HepG2 (cell line): ENCODE results near the gene API5. TPM values are rescaled to one million over a fixed set of nuclear protein-coding genes. Genes with fewer than 3 reads are reported as not detected.
A peak's percentile ranks its signal among the peaks of the same experiment; 100 is the strongest.

Experiments
- HMG20B ChIP-seq: conservative IDR thresholded peaks from 2 replicates; pipeline ENCODE4 v1.6.1; 2016; ENCODE audit warnings: missing genetic modification reagents, missing compliant biosample characterization
- HNRNPUL1 ChIP-seq: fragments of 200-400 bp; formaldehyde crosslinking; IDR thresholded peaks from 2 replicates; pipeline ENCODE4 v1.6.1; 2017; ENCODE audit warnings: low read depth, mild to moderate bottlenecking, low read length, moderate library complexity
- ISX ChIP-seq: sonication (generic); formaldehyde crosslinking; conservative IDR thresholded peaks from 2 replicates; pipeline ENCODE4 v1.5.0; 2020; ENCODE audit warnings: missing genetic modification reagents
- MEIS1 ChIP-seq: sonication (generic); formaldehyde crosslinking; IDR thresholded peaks from 2 replicates; pipeline ENCODE4 v1.9.0; 2021; ENCODE audit warnings: mild to moderate bottlenecking, missing genetic modification reagents, moderate library complexity, borderline replicate concordance
- MTF2 ChIP-seq: sonication (generic); formaldehyde crosslinking; IDR thresholded peaks from 2 replicates; pipeline ENCODE4 v1.5.0; 2020; ENCODE audit warnings: missing genetic modification reagents, borderline replicate concordance
- MXI1 ChIP-seq: IDR thresholded peaks from 3 replicates; pipeline ENCODE4 v1.6.1; 2012; ENCODE audit warnings: low read depth, low read length, inconsistent platforms, borderline replicate concordance
- NFKBIZ ChIP-seq: IDR thresholded peaks from 2 replicates; pipeline ENCODE4 v1.6.1; 2018; ENCODE audit warnings: missing genetic modification reagents, missing compliant biosample characterization
- RCOR2 ChIP-seq: IDR thresholded peaks from 2 replicates; pipeline ENCODE4 v1.6.1; 2016; ENCODE audit warnings: missing biosample characterization, missing genetic modification reagents
- RXRB ChIP-seq: IDR thresholded peaks from 2 replicates; pipeline ENCODE4 v1.6.1; 2016; ENCODE audit warnings: borderline replicate concordance, missing genetic modification reagents, missing compliant biosample characterization
- SRY ChIP-seq: sonication (generic); formaldehyde crosslinking; IDR thresholded peaks from 2 replicates; pipeline ENCODE4 v1.8.0; 2022; ENCODE audit warnings: mild to moderate bottlenecking, missing genetic modification reagents
- YY1 ChIP-seq: IDR thresholded peaks from 2 replicates; pipeline ENCODE4 v1.6.1; 2011; ENCODE audit warnings: low read length, low read depth, moderate library complexity, mild to moderate bottlenecking; ENCODE audit not compliant: insufficient read depth, insufficient replicate concordance
- ZFP36L1 ChIP-seq: sonication (generic); formaldehyde crosslinking; IDR thresholded peaks from 2 replicates; pipeline ENCODE4 v1.8.0; 2022; ENCODE audit warnings: mild to moderate bottlenecking, missing genetic modification reagents, moderate library complexity
- ZFP41 ChIP-seq: sonication (generic); formaldehyde crosslinking; IDR thresholded peaks from 2 replicates; pipeline ENCODE4 v1.4.0; 2020; ENCODE audit warnings: mild to moderate bottlenecking, missing genetic modification reagents, borderline replicate concordance
- ZNF230 ChIP-seq: sonication (generic); formaldehyde crosslinking; IDR thresholded peaks from 2 replicates; pipeline ENCODE4 v1.4.0; 2020; ENCODE audit warnings: mild to moderate bottlenecking, missing genetic modification reagents
- ZNF274 ChIP-seq: sonication (generic); formaldehyde crosslinking; IDR thresholded peaks from 2 replicates; pipeline ENCODE4 v1.5.1; 2020; ENCODE audit warnings: mild to moderate bottlenecking, missing genetic modification reagents
- ZNF335 ChIP-seq: sonication (generic); formaldehyde crosslinking; IDR thresholded peaks from 2 replicates; pipeline ENCODE4 v1.4.0; 2020; ENCODE audit warnings: missing genetic modification reagents
- ZNF607 ChIP-seq: sonication (generic); formaldehyde crosslinking; IDR thresholded peaks from 2 replicates; pipeline ENCODE4 v1.5.1; 2020; ENCODE audit warnings: missing genetic modification reagents, mild to moderate bottlenecking, borderline replicate concordance
- ZNF616 ChIP-seq: sonication (generic); formaldehyde crosslinking; IDR thresholded peaks from 2 replicates; pipeline ENCODE4 v1.5.0; 2020; ENCODE audit warnings: low read depth, mild to moderate bottlenecking, missing genetic modification reagents
- ZNF629 ChIP-seq: sonication (generic); formaldehyde crosslinking; conservative IDR thresholded peaks from 2 replicates; pipeline ENCODE4 v1.5.0; 2020; ENCODE audit warnings: missing genetic modification reagents
- polyA plus RNA-seq, 8 experiments: library from polyadenylated mRNA; depleted of rRNA in 3 of 8; stranded (reverse) in 7 of 8; unstranded in 1 of 8; fragments of >200 nt; fragmentation: Illumina TruSeq in 4 of 8; extraction: Trizol in 4 of 8; gene quantifications; 2 replicates each; pipeline versions ENCODE4 v1.2.1 to v1.2.3, GENCODE V29; 2011 to 2016; ENCODE audit warnings: low read depth in 4 of 8, missing spikeins in 1 of 8, mixed read lengths in 1 of 8; ENCODE audit not compliant: insufficient read depth in 1 of 8
- total RNA-seq, 5 experiments: library from RNA; depleted of rRNA; stranded (reverse); fragments of >200 nt; fragmentation: Illumina TruSeq; extraction: Trizol; gene quantifications; 2 replicates each; pipeline ENCODE4 v1.2.3, GENCODE V29; 2016; ENCODE audit warnings: low read depth in 1 of 5
- TF ChIP-seq, protein P1 (sequence below): sonication (generic); formaldehyde crosslinking; IDR thresholded peaks from 2 replicates; pipeline ENCODE4 v1.5.0; 2020; ENCODE audit warnings: mild to moderate bottlenecking, missing genetic modification reagents, moderate library complexity
- TF ChIP-seq, protein P2 (sequence below): sonication (generic); formaldehyde crosslinking; IDR thresholded peaks from 2 replicates; pipeline ENCODE4 v1.4.0; 2020; ENCODE audit warnings: mild to moderate bottlenecking, missing genetic modification reagents
- TF ChIP-seq, protein P3 (sequence below), 2 experiments: sonication (generic) in 1 of 2; formaldehyde crosslinking in 1 of 2; IDR thresholded peaks; 2 replicates each; pipeline versions ENCODE4 v1.4.0 to v1.6.1; 2018 to 2020; ENCODE audit warnings: missing genetic modification reagents in 2 of 2, borderline replicate concordance in 1 of 2, low read depth in 1 of 2, mild to moderate bottlenecking in 1 of 2, missing biosample characterization in 1 of 2
- TF ChIP-seq, protein P4 (sequence below): IDR thresholded peaks from 2 replicates; pipeline ENCODE4 v1.6.1; 2016; ENCODE audit warnings: missing compliant biosample characterization, missing genetic modification reagents, borderline replicate concordance

The API5 gene
- total and polyA plus RNA-seq, 2 of the 13 experiments (the other 11 are each of a cell fraction or from before 2014, with no cell fraction given), result 21.6 to 59.0 TPM

DNA sequence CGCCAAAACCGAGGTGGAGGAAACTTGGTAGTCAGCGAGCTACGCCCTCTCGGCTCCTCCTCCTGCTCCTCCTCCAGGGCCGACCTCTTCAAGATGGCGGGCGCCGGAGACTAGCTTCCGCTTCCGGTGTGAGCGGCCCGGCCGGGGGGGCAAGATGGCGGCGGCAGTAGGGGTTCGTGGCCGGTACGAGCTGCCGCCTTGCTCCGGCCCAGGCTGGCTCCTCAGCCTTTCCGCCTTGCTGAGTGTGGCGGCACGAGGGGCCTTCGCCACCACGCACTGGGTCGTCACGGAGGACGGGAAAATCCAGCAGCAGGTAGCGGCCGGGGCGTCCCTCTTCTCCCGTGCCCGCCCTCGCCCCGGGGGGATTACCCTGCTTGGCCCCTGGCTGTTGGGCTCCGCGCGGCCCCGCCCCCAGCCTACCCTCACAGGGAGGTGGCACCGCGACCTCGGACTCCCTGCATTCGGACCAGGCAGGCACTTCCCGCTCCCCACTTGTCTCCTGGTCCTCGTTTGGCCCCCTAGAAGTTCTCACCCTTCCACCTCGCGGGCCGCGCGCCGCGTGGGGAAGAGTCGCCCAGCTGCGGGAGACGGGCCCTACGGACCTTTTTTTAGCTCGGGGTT lies 47.1 kb downstream of the API5 start, which contains the start of gene TTC17 (continued):
- TF ChIP-seq, protein P1, sequence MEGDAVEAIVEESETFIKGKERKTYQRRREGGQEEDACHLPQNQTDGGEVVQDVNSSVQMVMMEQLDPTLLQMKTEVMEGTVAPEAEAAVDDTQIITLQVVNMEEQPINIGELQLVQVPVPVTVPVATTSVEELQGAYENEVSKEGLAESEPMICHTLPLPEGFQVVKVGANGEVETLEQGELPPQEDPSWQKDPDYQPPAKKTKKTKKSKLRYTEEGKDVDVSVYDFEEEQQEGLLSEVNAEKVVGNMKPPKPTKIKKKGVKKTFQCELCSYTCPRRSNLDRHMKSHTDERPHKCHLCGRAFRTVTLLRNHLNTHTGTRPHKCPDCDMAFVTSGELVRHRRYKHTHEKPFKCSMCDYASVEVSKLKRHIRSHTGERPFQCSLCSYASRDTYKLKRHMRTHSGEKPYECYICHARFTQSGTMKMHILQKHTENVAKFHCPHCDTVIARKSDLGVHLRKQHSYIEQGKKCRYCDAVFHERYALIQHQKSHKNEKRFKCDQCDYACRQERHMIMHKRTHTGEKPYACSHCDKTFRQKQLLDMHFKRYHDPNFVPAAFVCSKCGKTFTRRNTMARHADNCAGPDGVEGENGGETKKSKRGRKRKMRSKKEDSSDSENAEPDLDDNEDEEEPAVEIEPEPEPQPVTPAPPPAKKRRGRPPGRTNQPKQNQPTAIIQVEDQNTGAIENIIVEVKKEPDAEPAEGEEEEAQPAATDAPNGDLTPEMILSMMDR (CRISPR knock-in tag), result no peak
- TF ChIP-seq ZNF607 (CRISPR knock-in tag) (peak; percentile 52; the same call in 1 of the 2 replicates), RXRB (CRISPR knock-in tag) (peak; percentile 61), ZNF274 (peak; percentile 71), RCOR2 (no peak), ZNF230 (CRISPR knock-in tag) (peak; percentile 80; the same call in 1 of the 2 replicates), ISX (CRISPR knock-in tag) (no peak), ZNF335 (CRISPR knock-in tag) (no peak), ZFP36L1 (CRISPR knock-in tag) (peak; percentile 72; the same call in 1 of the 2 replicates), ZNF616 (CRISPR knock-in tag) (no peak), MEIS1 (peak; percentile 42; the same call in 1 of the 2 replicates), MXI1 (peak; percentile 11; the same call in 1 of the 3 replicates), ZFP41 (no peak), NFKBIZ (CRISPR knock-in tag) (0 out of 2 replicates have a peak, but pooled peaks have one; percentile 34), YY1 (peak; percentile 99), MTF2 (CRISPR knock-in tag) (no peak), ZNF629 (CRISPR knock-in tag) (0 out of 2 replicates have a peak, but pooled peaks have one; percentile 5), HNRNPUL1 (peak; percentile 39; the same call in 1 of the 2 replicates), SRY (CRISPR knock-in tag) (no peak), HMG20B (CRISPR knock-in tag) (no peak)
- TF ChIP-seq, protein P2, sequence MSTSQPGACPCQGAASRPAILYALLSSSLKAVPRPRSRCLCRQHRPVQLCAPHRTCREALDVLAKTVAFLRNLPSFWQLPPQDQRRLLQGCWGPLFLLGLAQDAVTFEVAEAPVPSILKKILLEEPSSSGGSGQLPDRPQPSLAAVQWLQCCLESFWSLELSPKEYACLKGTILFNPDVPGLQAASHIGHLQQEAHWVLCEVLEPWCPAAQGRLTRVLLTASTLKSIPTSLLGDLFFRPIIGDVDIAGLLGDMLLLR (CRISPR knock-in tag), result peak; percentile 87
- TF ChIP-seq, protein P3, sequence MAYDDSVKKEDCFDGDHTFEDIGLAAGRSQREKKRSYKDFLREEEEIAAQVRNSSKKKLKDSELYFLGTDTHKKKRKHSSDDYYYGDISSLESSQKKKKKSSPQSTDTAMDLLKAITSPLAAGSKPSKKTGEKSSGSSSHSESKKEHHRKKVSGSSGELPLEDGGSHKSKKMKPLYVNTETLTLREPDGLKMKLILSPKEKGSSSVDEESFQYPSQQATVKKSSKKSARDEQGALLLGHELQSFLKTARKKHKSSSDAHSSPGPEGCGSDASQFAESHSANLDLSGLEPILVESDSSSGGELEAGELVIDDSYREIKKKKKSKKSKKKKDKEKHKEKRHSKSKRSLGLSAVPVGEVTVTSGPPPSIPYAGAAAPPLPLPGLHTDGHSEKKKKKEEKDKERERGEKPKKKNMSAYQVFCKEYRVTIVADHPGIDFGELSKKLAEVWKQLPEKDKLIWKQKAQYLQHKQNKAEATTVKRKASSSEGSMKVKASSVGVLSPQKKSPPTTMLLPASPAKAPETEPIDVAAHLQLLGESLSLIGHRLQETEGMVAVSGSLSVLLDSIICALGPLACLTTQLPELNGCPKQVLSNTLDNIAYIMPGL (CRISPR knock-in tag; IDR thresholded peaks at IDR 0.05; ENCODE audit: borderline replicate concordance in 1 of 2, low read depth in 1 of 2), result peak; percentile 73 to 86; a peak in 3 of 4 replicates
- TF ChIP-seq, protein P4, sequence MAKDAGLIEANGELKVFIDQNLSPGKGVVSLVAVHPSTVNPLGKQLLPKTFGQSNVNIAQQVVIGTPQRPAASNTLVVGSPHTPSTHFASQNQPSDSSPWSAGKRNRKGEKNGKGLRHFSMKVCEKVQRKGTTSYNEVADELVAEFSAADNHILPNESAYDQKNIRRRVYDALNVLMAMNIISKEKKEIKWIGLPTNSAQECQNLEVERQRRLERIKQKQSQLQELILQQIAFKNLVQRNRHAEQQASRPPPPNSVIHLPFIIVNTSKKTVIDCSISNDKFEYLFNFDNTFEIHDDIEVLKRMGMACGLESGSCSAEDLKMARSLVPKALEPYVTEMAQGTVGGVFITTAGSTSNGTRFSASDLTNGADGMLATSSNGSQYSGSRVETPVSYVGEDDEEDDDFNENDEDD (CRISPR knock-in tag), result peak; percentile 39; the same call in 1 of the 2 replicates
